HG03520 (cell line): Measurements from ENCODE around the gene ZNF213.
"Not testable (repeated sequence)": the region's sequence is repeated elsewhere in the genome, so short reads cannot be mapped to it uniquely, and the experiment has no call there.

Experiments
- ATAC-seq: cut with Tn5 transposase; IDR thresholded peaks from one replicate; pipeline ENCODE4 v1.9.1; 2021; ENCODE audit warnings: mild to moderate bottlenecking, moderate library complexity; ENCODE audit not compliant: unreplicated experiment

ZNF213 gene

DNA sequence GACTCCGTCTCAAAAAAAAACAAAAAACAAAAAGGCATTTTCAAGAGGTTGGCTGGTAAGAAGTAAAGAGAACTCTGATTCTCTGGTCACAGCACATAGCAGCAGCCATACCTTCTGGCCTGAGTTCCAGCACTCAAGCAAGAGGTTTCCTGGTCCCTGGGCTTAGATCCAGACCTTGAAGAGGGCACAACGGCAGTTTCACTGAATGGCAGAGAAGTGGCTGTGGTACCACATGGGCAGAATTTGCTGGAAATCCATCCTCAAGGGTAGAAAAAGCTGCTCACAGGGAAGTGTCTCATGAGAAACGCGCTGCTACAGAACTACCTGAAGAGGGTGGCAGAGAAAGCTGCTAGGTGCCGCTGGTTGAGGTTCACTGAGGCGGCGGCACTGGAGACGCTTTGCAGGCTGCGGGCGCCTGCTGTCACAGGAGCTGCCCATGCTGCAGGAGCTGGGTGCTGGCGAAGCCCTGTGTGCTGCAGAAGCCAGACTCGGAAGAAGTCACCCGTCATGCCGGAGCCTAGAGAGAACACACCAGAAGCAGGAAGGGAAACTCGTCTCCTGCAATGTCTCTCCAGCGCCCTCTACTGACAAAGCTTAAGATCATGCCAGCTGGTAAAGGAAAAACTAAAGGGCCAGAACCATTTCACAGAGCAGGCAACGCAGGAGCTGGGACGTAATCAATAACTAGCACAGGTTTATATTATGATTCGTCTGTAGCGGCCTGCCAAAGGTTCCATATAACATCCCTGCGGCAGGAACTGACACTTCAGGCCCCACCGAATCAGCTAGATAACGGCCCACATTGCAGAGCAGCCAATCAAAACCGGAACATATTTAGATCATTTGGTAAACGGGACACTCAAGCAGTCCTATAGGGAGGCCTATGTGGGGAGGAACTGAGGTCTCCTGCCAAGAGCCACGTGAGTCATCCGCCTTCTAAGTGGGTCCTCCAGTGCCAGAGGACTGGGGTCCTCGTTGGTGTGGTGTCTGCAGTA lies 5.4 kb upstream of the ZNF213 start:
- peak; percentile 50 for ATAC-seq

GRCh38 chr16:3131755-3132377 lies 3.0 kb upstream of the ZNF213 start:
- no peak for ATAC-seq

DNA sequence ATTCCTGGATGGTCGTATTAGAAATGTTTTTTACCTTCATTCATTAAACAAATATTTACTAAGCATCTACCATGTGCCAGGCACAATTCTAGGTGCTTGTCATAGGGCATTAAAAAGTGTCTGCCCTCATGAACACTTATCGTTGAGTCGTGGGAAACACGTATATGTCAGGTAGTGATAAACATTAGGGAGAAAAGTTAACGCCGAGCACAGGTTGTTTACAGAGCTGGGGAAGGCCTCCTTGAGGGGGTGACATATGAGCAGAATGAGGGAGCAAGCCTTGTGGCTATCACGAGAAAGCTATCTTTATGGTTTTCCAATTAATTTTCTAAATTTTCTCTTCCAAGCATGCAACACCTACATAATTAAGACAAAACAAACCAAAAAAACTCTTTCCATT lies 985 bp upstream of the ZNF213 start:
- no peak for ATAC-seq

- no peak for ATAC-seq
Measured at GRCh38 chr16:3135126-3135715, 392 bp downstream of the ZNF213 start.

DNA sequence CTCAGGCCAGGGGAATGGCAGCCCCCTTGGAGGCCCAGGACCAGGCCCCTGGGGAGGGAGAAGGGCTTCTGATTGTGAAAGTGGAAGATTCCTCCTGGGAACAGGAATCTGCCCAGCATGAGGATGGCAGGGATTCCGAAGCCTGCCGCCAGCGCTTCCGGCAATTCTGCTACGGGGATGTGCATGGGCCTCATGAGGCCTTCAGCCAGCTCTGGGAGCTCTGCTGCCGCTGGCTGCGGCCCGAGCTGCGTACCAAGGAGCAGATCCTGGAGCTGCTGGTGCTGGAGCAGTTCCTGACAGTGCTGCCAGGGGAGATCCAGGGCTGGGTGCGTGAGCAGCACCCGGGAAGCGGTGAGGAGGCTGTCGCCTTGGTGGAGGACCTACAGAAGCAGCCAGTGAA lies 2.4 kb downstream of the ZNF213 start:
- no peak for ATAC-seq

DNA sequence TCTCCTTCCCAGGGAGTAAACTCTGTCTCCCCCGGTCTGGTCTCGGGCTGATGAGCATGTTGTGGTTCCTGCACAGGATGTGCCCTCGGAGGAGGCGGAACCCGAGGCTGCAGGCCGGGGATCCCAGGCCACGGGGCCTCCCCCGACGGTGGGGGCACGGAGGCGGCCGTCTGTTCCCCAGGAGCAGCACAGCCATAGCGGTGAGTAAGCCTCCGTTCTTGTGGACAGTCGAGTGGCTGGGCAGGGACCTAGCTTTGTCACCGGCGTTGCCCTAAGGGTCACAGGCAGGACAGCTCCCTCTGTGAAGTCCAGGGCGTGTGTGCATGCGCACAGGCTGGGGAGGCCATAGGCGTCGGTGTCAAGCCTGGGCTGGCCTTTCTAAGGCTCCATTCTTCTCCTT lies 3.5 kb downstream of the ZNF213 start:
- ATAC-seq, result no peak

GRCh38 chr16:3138823-3139426 lies 4.1 kb downstream of the ZNF213 start:
- no peak for ATAC-seq

- ATAC-seq, result not testable (repeated sequence)
Measured at GRCh38 chr16:3139561-3139960, 4.7 kb downstream of the ZNF213 start.

- ATAC-seq, result no peak
Measured at GRCh38 chr16:3140603-3141427, 6.0 kb downstream of the ZNF213 start.

DNA sequence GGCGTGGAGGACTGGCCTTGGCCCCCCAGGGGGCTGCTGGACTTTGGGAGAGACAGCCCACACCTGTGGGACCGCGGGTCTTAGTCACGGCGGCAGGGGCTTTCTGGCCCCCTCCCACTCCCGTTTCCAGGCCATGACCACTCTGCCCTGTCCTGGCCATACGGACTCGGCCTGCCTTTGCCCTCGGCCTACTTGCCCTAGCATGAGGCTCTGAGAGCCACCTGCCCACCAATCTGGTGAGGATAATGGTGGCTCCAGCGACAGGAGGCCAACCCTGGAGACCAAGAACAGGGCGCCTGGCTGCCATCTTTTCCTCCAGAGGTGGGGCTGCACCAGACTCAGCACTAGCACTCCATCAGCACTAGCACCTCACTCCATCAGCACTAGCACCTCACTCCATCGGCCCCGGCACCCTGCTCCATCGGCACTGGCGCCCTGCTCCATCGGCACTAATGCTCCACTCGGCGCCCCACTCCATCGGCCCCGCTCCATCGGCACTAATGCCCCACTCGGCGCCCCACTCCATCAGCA lies 7.0 kb downstream of the ZNF213 start:
- ATAC-seq, result no peak

GRCh38 chr16:3142327-3142726 lies 7.5 kb downstream of the ZNF213 start:
- no peak for ATAC-seq

GRCh38 chr16:3142770-3143169 lies 7.9 kb downstream of the ZNF213 start:
- ATAC-seq, result no peak

DNA sequence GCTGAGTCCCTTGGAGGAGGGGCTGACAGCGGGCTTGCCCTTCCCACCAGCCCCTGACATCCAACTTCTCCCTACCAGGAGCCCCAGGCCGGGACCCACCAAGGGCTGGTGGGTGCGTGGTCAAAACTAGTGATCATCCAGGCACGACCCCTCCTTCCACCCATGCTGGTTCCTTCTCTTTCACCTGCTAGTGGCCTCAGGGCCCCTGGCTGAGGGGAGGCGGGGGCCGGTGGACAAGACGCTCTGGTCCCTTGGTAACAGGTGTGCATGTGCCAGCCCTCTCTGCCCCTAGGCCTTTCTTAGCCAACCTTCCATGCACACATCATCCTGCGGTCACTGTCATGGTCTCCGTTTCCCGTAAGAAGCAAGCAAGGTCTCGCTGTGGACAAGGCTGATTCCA lies 8.4 kb downstream of the ZNF213 start:
- no peak for ATAC-seq

GRCh38 chr16:3143598-3144320 lies 8.9 kb downstream of the ZNF213 start:
- ATAC-seq, result no peak

DNA sequence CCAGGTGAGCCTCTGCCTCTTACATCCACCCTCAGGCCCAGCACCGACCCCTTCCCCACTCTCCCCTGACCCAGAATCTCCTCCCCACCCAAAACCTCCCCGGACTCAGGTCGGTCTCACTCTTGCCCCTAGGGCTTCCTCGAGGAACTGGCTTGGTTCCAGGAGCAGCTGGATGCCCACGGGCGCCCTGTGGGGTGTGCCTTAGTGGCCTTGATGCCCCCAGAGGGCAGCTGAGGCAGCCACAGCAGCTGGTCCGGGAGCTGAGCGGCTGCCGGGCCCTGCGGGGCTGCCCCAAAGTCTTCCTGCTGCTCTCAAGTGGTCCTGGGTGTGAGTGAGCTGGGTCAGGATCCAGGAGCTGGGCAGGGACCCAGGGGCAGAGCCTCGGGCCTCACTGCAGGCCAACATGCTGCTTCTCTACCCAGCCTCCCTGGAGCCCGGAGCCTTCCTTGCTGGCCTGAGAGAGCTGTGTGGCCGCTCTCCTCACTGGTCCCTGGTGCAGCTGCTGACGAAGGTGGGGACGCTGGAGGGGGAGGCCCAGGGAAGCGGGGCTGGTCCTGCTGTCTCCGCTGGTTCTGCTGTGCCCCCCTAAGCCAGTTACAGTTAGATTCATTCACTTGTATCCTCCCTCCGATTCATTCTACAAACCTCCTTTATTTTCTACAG lies 9.6 kb downstream of the ZNF213 start:
- ATAC-seq, result no peak

GRCh38 chr16:3145151-3145550 lies 10.3 kb downstream of the ZNF213 start:
- no peak for ATAC-seq

DNA sequence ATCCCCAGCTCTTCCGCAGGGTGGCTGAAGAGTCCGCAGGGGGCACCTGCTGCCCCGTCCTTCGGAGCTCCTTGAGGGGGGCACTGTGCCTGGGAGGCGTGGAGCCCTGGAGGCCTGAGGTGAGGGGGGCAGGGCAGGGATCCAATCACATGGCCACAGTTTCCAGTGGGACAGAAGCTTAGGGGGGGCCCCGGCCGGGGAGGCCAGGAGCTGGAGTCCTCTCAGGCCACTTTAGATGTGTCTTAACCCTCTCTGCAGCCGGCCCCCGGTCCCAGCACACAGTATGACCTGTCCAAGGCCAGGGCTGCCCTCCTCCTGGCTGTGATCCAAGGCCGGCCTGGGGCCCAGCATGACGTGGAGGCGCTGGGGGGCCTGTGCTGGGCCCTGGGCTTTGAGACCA lies 10.8 kb downstream of the ZNF213 start:
- no peak for ATAC-seq

GRCh38 chr16:3147046-3147756 lies 12.4 kb downstream of the ZNF213 start:
- no peak for ATAC-seq

DNA sequence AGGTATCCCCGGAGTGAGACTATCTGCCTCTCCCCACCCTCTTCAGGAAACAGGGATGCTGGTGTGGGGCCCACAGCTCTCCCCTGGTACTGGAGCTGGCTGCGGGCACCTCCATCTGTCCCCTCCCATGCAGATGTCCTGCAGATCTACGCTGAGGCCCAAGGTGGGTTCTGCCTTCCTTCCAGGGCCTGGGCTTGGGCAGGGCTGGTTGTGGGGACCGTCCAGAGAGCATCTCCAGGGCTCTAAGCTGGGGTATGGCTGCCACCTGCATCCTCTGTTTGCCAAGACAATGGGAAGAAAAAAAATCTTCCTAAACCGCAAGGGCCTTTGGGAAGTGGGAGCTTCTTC lies 12.9 kb downstream of the ZNF213 start:
- ATAC-seq, result no peak
